Activated effector memory CD4-positive, alpha-beta T cell treated with Interleukin-2 at 50 U/mL for 16 hours (primary cell): ENCODE results near the gene PIEZO2.

Experiments used
- DNase-seq: peaks from one replicate; pipeline ENCODE4 v3.0.0-alpha.2; 2020

PIEZO2 gene

DNA sequence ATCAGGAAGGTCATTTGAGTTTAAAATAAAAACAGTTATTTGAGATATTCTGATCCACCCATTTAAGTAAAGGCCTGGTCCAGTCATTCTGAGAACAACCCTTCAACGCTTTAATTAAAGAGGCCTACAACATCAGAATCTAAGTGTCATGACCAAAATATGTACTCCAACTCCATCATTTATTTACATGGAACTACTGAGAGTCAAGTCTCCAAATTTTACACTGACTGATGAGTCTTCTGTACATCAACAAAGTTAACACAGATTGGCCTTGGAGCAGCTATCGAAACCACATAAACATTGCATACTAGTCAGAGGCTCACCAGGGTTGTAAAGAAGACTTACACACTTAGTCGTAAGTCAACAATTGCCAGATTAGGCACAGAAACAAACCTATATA lies 37.1 kb downstream of the PIEZO2 start:
- no peak for DNase-seq

DNA sequence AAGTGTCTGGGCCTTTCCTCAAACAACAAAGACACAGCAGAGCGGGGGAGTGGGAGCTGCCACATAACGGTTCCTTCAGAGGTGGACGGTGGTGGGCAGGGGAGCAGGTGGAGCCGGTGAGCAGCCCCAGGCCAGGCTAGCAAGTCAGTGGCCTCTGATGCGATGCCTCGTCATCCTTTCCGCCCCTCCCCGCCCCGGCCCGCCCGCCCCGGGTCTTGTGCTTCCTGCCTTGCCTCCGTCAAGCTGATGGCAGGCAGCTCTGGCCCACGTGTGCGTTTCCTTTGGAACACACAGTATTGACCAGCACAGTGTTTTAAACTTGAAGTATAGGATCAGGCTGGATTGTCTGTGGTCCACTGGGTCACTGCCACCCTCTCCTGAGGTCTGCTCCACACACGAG lies 38.9 kb downstream of the PIEZO2 start:
- DNase-seq, result no peak

DNA sequence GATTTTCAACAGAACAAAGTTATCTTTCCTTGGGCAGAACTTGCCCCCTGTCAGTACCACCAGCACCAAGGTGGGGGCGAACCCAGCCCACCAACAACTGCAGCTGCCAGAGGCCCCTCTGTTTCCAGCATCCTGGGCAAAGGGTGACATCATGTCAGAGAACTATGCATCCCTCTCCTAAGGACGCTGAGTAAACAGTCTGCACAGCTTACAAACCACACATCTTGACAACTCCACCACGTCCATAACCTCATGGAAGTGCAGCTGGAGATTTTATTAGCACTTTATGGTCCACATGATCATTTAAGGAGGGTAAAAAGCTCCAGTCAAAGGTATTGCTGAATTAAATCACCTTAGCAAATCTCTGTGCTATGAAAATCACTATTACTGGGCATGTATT lies 40.4 kb downstream of the PIEZO2 start:
- no peak for DNase-seq

DNA sequence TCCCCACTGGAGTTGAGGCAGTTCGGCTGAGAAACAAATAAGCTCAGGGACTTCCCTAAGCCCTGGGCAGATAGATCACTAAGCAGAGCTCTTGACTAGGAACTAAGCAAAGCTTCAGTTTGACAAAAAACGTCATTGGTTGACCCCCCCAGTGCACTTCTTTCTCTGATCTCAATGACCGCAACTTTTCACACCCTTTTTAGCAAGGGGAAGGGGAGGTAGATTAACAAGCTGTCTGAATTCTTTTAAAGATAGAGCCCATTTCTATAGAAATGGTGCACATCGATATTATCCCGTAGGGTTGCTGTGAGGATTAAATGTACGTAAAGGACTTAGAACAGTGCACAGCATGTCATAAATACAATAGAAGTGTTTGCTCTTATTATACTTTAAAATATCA lies 42.5 kb downstream of the PIEZO2 start:
- DNase-seq, result no peak

DNA sequence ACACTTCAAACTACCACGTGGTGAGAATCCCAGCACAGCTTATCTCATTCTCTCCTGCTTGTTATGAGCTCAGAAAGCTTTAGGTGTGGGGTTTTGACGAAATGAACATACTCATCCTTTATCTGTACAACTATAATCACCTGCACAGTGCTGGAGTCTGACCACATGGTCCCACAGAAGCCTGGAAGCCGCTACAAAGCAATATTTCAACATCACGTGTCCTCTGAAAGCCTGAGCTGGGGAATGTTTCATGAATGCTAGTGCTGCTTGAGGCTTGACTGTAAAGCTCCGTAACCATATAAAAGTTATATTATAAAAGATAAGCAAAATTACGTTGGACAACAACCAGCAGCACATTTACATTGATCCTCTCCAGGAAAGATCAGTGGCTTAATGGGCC lies 43.9 kb downstream of the PIEZO2 start:
- no peak for DNase-seq

DNA sequence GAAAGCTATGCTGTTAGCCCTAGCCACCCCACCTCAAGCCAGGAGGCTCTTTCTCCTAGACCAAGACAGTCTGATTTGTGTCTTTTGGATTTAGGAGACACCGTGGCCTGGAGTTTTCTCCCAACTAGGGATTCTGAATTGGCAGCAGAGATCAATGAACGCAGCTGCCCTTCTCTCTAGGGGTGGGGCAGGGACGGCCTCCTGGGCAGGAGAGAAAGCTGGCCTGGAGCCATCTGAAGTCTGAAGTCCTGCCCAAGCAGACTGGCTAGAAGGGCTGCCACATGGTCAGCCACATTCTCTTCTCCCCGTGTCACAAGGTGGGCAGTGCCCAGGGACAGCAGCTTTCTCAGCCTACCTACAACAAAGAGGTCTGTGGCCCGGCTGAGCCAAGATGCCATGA lies 45.1 kb downstream of the PIEZO2 start:
- DNase-seq, result no peak

DNA sequence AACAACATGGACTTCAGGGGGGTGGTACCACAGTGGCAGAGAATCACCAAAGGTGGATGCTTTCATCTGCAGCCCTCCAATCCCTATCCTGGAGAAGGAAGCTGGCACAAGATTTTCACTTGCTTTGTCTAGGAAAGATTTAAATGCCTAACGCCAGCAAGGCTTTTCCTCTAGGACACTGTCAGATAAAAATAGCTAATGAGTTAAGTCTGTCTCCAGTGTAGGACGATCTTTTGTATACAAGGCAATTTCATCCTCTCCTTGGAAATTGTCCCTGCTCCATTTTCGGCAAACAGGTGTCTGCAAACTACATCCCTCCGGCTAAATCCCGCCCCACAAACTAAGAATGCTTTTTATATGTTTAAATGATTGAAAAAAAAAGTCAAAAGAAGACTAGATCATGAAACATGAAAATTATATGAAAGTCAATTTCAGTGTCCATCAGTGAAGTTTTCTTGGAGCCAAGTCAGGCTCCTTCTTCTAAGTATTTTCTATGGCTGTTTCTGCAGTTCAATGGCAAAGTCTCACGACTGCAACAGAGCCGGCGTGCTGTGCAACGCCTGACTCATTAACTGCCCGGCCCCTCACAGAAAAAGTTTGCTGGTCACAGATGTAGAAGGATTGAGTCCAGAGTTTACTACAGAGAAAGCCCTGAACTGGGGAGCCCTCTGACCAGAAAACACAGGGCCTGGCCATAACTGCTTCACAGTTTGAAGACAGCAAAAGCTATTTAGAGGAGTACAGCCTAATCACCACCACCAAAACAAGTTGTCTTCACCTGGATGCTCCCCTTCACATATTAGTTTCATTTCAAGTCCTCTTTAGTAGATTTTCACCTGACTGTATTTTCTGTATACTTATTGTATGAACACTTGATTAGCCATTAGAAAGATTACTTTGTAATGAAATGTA lies 52.3 kb downstream of the PIEZO2 start:
- no peak for DNase-seq

DNA sequence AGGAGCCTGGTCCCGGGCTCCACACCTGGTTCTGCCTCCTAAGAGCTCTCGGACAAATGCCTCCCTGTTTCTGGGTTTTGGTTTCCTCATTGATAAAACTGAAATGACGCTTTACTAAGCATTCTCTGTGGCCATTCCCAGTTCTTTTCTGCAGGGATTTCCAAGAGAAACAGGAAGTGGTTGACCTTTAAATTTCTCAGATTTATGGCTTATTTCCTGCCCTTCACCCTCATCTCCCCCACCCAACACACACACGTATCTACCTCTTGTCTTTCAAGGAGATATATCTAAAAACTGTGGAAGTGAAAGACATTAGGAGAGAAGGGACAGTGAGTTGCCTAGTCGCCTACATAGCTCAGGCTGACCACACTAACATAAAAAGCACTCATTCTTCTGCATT lies 53.0 kb downstream of the PIEZO2 start:
- DNase-seq, result no peak

DNA sequence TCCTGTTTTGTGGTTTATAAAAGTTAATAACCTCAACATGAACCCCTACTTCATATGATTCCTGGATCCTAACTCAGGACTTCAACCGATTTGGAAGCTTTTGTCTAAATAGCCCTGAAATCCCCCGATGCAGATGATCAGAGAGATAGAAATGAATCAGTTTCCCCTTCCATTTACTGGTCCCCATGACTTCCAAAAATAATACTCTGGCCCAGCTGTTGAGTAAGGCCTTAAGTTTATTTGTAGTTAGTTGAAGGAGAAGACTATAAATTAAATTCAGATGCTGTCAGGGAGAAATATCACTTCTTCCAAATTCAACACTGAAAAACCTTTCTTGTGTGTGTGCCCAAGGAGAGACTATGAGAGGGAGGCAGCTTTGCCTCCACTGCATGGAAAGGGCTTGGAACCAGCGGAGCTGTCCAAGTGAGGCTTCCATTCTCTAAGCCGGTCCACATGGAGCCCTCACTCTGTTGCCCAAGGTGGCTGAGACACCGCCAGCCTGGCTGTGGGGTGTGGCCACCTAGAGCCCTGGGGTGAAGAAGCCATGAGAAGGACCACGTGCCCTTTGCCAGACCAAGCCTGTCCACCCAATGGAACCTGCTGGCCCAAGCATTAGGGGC lies 53.6 kb downstream of the PIEZO2 start:
- no peak for DNase-seq

DNA sequence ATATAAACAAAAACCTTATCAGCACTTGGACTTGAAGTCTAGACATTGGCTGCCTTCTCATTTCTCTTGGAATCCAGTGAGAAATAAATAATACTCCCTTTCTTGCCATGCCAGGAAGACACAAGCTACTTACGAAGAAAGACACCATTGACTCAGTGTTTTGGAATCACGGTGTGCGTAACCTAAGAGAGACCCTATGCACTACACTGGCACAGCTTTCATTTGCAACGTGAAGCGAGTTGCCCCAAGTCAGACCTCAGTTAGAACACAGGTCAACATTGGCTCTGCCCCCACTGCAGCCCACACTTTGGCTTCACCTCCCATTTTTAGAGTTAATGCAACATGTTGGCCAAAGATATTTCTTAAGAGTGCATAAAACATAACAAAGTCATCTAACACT lies 54.2 kb downstream of the PIEZO2 start:
- DNase-seq, result no peak

DNA sequence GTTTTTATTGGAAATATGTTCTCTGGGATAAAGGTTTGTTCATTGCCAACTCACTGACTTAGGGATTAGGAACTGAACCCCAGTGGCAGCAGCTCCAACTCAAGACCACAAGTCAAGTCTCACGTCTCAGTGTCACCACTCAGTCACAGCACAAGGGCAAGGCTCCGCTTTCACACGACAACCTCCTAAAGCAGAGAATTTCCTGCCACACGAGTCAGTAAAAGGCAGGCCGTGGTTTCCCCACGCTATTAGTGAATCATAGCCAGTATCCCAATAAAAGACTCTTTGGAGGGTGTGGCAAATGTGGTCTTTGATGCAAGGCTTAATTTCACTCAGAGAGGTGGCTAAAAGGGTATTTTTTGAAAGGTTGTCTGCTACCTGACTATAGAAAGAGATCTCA lies 57.6 kb downstream of the PIEZO2 start:
- DNase-seq, result no peak

DNA sequence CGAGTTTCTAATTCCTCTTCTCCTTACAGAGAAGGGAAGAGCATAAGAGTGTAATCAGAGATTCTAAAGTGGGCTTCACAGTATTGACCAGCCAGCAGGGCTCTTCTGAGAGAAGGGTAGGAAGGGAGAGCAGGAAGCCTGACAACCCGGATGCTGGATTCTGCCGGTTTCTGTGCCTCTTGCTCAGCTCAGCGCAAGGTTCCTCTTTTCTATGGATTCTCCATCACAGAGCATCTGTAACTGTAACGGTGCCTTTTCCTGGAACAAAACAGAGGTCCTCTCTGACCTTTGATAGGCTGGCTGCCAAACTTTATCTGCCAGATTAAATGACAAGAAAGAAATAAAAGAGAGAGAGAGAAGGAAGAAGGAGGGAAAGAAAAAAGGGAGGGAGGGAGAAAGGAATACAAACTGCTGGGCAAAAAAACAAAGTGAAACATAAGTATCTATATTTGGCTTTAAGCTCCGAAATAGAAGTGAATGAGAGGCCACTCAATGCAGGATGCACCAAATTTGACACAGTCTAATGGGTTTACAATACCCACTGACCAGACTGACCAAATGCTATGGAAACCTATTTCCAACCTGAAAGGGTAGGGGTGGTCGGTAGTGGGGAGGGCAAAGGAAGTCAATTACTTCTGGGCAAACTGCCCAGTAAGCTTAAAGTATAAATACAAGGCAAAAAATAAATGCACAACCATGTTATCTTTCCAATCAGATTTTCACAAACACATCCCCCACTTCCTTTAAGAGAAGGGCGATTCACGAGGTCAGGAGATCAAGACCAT lies 59.2 kb downstream of the PIEZO2 start:
- no peak for DNase-seq

DNA sequence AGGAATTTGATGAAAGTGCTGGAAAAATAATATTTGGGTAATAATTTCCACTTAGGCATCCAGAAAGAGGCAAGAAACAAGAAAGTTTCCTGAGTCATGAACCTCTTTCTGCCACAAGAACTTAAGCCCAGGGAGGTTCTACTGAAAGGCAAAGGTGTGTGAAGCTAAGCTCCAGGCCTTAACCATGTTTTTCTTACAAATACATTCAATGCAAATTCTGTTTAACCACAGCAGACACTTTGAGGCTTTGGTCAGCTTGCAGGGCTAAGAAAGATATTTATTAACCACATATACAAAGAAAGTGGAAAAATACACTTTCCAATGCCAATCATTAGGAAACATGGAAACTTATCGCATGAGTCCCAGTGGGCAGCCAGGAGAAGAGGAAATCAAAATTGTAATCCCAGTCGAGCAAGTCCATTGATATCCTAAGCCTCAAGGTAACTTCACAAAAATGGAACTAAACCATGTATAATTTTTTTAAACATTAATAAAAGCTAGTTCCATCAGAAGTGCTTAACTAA lies 68.3 kb downstream of the PIEZO2 start:
- DNase-seq, result no peak

DNA sequence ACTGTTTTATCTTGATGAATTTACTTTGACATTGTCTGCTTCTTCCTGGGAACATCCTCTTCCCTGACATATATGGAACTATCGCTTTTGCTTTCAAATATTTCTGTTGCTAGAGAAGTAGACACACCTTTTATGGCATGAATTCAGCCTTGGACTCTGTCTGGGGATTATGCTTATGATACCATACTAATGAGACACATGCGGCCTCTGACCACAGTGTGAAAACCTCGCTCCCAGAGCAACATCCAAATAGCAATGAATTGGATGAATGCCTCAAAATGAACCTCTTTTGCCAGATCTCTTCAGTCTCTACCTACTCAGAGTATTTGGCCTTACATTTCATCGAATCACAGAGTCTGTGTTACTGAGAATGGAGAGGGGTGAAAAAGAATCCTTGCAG lies 70.9 kb downstream of the PIEZO2 start:
- no peak for DNase-seq

DNA sequence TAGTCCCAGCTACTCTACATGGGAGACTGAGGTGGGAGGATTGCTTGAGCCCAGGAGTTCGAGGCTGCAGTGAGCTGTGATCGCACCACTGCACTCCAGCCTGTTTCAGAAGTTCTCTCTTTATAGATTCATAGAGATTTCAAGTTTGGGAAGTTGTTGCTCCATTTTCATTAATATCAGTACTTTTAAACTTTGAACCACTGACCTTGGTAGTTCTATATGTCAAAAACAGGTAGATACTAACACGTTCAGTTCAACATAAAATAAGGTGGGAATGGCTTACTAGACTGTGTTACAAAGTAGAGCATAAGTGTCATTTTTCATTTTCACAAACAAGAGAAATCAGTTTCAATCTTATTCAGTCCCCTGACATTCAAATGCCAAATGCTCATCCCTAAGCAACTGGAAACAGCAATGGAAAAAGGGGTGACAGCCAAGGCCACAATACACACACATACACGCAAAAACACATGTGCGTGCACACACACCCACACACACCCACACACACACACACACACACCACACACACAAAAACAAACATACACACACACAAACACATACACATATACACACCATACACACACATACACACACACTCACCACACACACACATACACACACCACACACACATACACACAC lies 71.7 kb downstream of the PIEZO2 start:
- no peak for DNase-seq

DNA sequence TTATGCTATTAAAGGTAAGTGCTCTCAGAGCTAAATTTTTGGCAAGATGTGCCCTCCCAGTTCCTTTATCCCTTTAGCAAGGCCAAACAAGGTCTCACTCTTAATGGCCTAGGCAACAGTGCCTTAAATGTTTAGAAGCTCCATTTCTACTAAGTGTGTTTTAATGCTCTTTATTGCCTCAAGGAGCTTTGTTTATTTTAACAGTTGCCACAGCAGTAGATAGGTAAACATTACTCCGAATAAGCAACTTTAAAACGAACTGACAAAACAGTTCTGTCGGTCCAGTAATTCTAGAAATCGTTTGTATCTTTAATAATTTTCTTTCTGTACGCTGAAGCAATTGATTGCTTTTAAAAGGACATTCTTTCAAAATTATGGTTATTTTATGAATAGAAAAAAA lies 74.5 kb downstream of the PIEZO2 start:
- DNase-seq, result no peak

DNA sequence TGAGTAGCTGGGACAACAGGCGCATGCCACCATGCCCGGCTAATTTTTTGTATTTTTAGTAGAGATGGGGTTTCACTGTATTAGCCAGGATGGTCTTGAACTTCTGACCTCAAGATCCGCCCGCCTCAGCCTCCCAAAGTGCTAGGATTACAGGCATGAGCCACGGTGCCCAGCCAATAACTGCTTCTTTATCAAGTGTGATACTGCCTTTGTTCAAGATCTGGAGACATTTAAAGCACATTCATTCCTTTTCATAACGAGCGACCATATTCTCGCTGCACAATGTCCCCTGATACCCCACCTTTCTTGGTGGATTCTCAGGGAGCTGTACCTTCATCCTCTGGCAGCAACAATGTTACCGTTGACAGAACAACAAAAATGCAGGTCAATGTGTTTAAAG lies 75.4 kb downstream of the PIEZO2 start:
- DNase-seq, result no peak

DNA sequence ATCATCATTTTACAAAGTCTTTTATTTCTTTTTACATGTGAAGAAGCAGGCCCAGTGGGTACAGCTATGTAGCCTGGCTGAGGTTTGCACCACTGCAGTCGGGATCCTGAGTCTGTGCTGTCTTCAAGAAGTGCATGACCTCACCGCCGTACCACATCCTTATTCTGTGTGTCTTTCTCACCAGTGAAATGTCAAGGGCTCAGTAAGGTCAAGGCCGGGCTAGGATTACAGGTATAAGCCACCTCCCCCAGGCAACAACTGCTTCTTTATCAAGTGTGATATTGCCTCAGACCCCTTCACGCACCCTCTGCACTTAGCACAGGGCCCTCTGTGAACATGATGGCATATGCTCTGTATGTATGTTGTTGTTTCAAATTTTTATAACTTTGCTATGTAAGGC lies 76.7 kb downstream of the PIEZO2 start:
- no peak for DNase-seq

DNA sequence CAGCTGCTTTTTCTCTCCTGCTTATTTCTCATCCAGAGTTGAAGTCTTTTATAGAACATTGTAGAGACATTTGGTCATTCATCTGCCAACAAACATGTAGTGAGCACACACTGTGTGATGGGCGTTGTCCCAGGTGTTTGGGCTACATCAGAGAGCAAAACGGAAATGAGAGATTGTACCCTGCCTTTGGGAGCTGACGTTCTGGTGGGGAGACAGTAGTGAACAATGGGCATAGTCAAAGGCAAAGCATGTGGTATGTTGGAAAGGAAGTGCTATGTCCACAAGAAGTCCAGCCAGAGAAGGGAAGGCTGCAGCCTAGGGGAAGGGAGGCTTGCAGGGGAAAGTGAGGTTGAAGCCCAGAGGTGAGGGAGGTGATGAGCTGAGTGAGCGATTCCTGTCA lies 78.1 kb downstream of the PIEZO2 start:
- no peak for DNase-seq

DNA sequence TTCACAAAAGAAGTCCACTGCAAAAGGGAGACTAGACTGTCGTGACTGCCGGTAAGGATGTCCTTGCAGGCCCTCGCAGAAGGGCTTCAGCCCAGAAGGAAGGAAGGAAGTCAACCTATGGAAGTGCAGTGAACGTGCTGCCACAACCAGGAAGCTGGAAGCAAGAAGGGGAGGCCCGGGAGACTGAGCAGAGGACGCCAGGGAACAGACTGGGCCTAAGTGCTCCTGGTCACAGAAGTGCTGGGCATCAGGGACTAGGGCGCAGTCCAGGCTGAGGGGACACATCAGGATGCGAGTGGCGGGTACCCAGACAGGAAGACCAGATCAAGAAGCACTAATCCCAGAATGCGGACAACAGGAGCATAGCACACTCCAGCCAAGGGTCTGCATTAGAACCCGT lies 78.8 kb downstream of the PIEZO2 start:
- no peak for DNase-seq

DNA sequence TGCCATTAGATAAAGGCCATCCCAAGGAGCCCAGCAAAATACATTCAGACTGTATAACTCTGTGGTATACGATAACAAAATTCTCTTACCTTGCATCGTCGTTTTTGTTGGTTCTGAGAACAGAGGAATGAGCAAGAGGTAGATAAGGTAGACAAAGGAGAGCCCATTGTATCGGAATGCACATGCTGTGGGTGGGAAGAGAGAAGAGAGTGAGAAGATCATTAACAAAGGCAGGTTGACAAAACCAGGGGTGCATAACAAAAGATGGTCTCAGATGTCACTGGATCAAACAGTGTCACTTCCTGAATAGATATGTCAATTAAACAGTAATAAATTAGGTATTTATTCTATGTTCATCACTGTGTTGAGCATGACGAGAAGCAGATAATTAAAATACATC lies 83.3 kb downstream of the PIEZO2 start:
- no peak for DNase-seq

DNA sequence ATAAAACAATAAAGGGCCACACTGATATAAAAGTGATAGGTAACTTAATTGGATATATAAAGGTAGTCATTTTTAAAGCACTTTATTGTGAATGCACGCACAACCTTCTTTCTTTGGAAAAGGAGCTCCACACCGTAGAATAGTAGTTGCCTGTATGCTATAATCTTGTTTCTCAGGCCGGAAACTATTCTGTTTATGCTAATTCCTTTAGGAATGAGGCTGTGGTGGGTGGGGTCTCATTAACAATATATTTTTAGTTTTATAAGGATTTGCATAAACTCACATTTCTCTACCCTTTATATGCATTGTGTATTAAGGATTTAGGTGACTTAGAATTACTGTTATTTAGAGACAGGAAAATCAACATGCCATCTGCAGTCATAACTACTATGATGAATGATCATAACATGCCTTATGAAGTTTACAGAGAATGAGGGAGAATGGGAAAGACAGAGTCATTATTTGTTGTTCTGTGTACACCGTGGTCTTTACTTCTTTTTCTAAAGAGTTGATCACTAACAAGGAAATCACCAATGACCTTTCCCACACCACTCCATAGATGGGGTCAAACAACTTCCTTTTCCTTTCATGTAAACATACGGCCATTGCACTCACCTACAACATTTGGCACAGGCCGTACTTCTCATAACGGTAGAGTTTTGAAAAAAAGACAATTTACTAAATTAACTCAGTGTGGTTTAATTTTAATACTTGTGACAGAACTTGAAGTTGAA lies 84.5 kb downstream of the PIEZO2 start:
- DNase-seq, result no peak
